Adrenal gland (tissue), 12 donors: ENCODE data around the gene CLEC6A. TPM values are rescaled to one million over a fixed set of nuclear protein-coding genes. Genes with fewer than 3 reads are reported as not detected.
"Not testable (repeated sequence)": the region's sequence is repeated elsewhere in the genome, so short reads cannot be mapped to it uniquely, and the experiment has no call there.

Source experiments
- DNase-seq, 7 donors: peaks; one replicate each; pipeline ENCODE4 v3.0.0-alpha.2; 2019 to 2020
- H3K27ac ChIP-seq, 5 donors: fragments of 200-600 bp; sonication (generic) in 4 of 5; 1 replicate in 3 of 5; 2 replicates in 2 of 5; pipeline versions ENCODE4 v1.5.1 to v1.8.0; 2016 to 2020; ENCODE audit warnings: mild to moderate bottlenecking in 1 of 5
- H3K27me3 ChIP-seq: fragments of 200-600 bp; 2 replicates; pipeline ENCODE4 v1.8.0; 2021
- H3K36me3 ChIP-seq, 2 donors: fragments of 200-600 bp; replicated peaks in 1 of 2; 1 replicate in 1 of 2; 2 replicates in 1 of 2; pipeline versions ENCODE4 v1.5.1 to v1.8.0; 2018 to 2022
- H3K4me1 ChIP-seq, 2 donors: fragments of 200-600 bp; replicated peaks in 1 of 2; 1 replicate in 1 of 2; 2 replicates in 1 of 2; pipeline versions ENCODE4 v1.5.1 to v1.8.0; 2018 to 2021
- H3K4me3 ChIP-seq, 4 donors: fragments of 200-600 bp; sonication (generic) in 3 of 4; one replicate each; pipeline ENCODE4 v1.5.1; 2016 to 2018
- H3K9me3 ChIP-seq, 3 donors: fragments of 200-600 bp; sonication (generic) in 1 of 3; replicated peaks in 1 of 3; 1 replicate in 2 of 3; 2 replicates in 1 of 3; pipeline versions ENCODE4 v1.5.1 to v1.8.0; 2016 to 2021
- CTCF ChIP-seq, 6 experiments: fragments of 450-650 bp in 4 of 6; fragments of 200-600 bp in 2 of 6; sonication (generic) in 1 of 6; IDR thresholded peaks; 1 replicate in 5 of 6; 2 replicates in 1 of 6; pipeline versions ENCODE4 v1.5.1 to v1.8.0; 2016 to 2021; ENCODE audit warnings: antibody characterized with exemption in 6 of 6, mild to moderate bottlenecking in 2 of 6, moderate library complexity in 1 of 6
- POLR2A ChIP-seq, 2 donors: fragments of 450-650 bp; IDR thresholded peaks; one replicate each; pipeline ENCODE4 v1.6.1; 2017; ENCODE audit warnings: antibody characterized with exemption in 2 of 2, mild to moderate bottlenecking in 2 of 2, moderate library complexity in 1 of 2
- WGBS, 4 donors: extraction: QIAGEN DNeasy Blood & Tissue Kit in 2 of 4; methylation state at CpG; one replicate each; pipeline versions ENCODE4 v1.1.5 to v1.1.7; 2013 to 2017; 5-methylcytosine and 5-hydroxymethylcytosine counted together
- intact Hi-C, 2 donors: fragments of 100-400 bp; cut with DNase I; formaldehyde crosslinking; loops; one replicate each; pipeline versions ENCODE4 v1.14.1 to v1.15.0; 2022 to 2023
- polyA plus RNA-seq, 3 donors: library from polyadenylated mRNA; stranded (reverse); fragments of 200-250 nt in 2 of 3; fragments of 350-450 nt in 1 of 3; fragmentation: Illumina TruSeq in 1 of 3; extraction: RNeasy Lipid Tissue Mini Kit (QIAGEN cat#74804) in 1 of 3; gene quantifications; one replicate each; pipeline ENCODE4 v1.2.3, GENCODE V29; 2013 to 2014
- total RNA-seq, 9 donors: library from RNA; depleted of rRNA in 4 of 9; stranded (reverse); fragments of >200 nt in 4 of 9; fragments of 120-200 nt in 1 of 9; fragmentation: NEBNext Ultra II Directional in 1 of 9; extraction: Animal tissue kit (Norgen Biotek cat#: 25700) in 1 of 9; gene quantifications; one replicate each; pipeline versions ENCODE4 v1.1.0 to v1.2.4, GENCODE V29; 2013 to 2023
- donor health status: healthy with polysubstance abuse.
- donor health status: Bipolar disorder and iron deficiency.
- donor health status: DM: yes; HTN: yes; CAD: no.
- donor health status: DM: no; HTN: no; CAD: no.
- donor health status: DM: no; HTN: no; CAD: no.
- donor health status: DM: yes; HTN: yes; CAD: no.

Gene CLEC6A
- total and polyA plus RNA-seq, 12 donors: 0.06 TPM; not detected in 11

GRCh38 chr12:8491646-8492530, 36.1 kb downstream of the CLEC6A start:
- WGBS, 4 donors: 62 to 68% (median 64%) methylated on average over 5 of the region's 5 CpGs
- H3K27ac ChIP-seq: no peak overlapping the region

GRCh38 chr12:8493084-8493483, 37.3 kb downstream of the CLEC6A start:
- 31 to 83% (median 47%) methylated on average over 1 to 2 of the region's 2 CpGs for WGBS, 4 donors
- no peak overlapping the region for H3K27ac ChIP-seq
- DNase-seq: peak in 2 of 7 donors; percentile 25
- TF ChIP-seq CTCF (IDR thresholded peaks at IDR 0.05) (no peak), POLR2A (IDR thresholded peaks at IDR 0.05) (no peak)
- H3K27me3 ChIP-seq: no peaks in the 10 kb centered on the region
- no peaks in the 10 kb centered on the region for H3K9me3 ChIP-seq
- H3K36me3 ChIP-seq: no peaks in the 10 kb centered on the region
- no peak overlapping the region for H3K4me3 ChIP-seq
- intact Hi-C loops: no loop called here
- no peaks in the 10 kb centered on the region for H3K4me1 ChIP-seq

More at GRCh38 chr12:8491646-8492530, 36.1 kb downstream of the CLEC6A start:
- Histone ChIP-seq H3K27me3 (no peaks in the 10 kb centered on the region), H3K9me3 (no peaks in the 10 kb centered on the region), H3K36me3 (no peaks in the 10 kb centered on the region), H3K4me3 (no peak overlapping the region), H3K4me1 (no peaks in the 10 kb centered on the region)
- intact Hi-C loops: no loop called here
- TF ChIP-seq POLR2A (IDR thresholded peaks at IDR 0.05) (no peak), CTCF (IDR thresholded peaks at IDR 0.05) (no peak)
- no peak for DNase-seq

GRCh38 chr12:8495671-8496070, 39.9 kb downstream of the CLEC6A start:
- intact Hi-C loops: not testable (repeated sequence)
- 78 to 97% (median 82%) methylated on average over 4 of the region's 4 CpGs for WGBS, 4 donors

GRCh38 chr12:8496074-8496473, 40.3 kb downstream of the CLEC6A start:
- H3K4me1 ChIP-seq, DNase-seq, H3K36me3 ChIP-seq, intact Hi-C loops, H3K4me3 ChIP-seq, H3K9me3 ChIP-seq, H3K27me3 ChIP-seq, H3K27ac ChIP-seq: not testable (repeated sequence)
- 64 to 71% (median 65%) methylated on average over 5 to 7 of the region's 7 CpGs for WGBS, 4 donors

More at GRCh38 chr12:8495671-8496070, 39.9 kb downstream of the CLEC6A start:
- H3K27me3 ChIP-seq, H3K4me1 ChIP-seq, H3K27ac ChIP-seq, H3K9me3 ChIP-seq, H3K36me3 ChIP-seq, H3K4me3 ChIP-seq, DNase-seq: not testable (repeated sequence)

GRCh38 chr12:8499616-8500015, 43.9 kb downstream of the CLEC6A start:
- intact Hi-C loops: no loop called here
- 40 to 60% (median 48%) methylated on average over 4 of the region's 4 CpGs for WGBS, 4 donors
- Histone ChIP-seq H3K36me3 (no peaks in the 10 kb centered on the region), H3K4me1 (no peaks in the 10 kb centered on the region), H3K27me3 (no peaks in the 10 kb centered on the region), H3K4me3 (no peak overlapping the region), H3K27ac (no peak overlapping the region), H3K9me3 (no peaks in the 10 kb centered on the region)
- DNase-seq: no peak
- TF ChIP-seq POLR2A (IDR thresholded peaks at IDR 0.05): no peak
- peak in 1 of 6 experiments; percentile 2 for TF ChIP-seq CTCF (IDR thresholded peaks at IDR 0.05)
